K562 (cell line): ENCODE results near the gene ADGRF1. TPM values are rescaled to one million over a fixed set of nuclear protein-coding genes. Genes with fewer than 3 reads are reported as not detected.

Experiments
- ATAC-seq: fragments of 200-7000 bp; cut with Tn5 transposase; 3 replicates; pipeline ENCODE4 v1.9.1; 2020; ENCODE audit warnings: moderate library complexity
- BruUV-seq: library from RNA; stranded (reverse); fragments of 400-500 nt; replicated peaks from 2 replicates; lab custom pipeline; 2021; lab: Mats Ljungman, UMichigan
- CTCF ChIA-PET: fragments of 300-600 bp; formaldehyde crosslinking; extraction: SDS; loops from one replicate; lab custom pipeline; 2021; ENCODE audit warnings: low intra/inter-chr PET ratio; lab: Yijun Ruan, JAX
- POLR2A ChIA-PET: fragments of 300-600, 350-650 bp; sonication (Branson Sonifier 250); formaldehyde crosslinking; extraction: SDS; loops from one replicate; lab custom pipeline; 2021; ENCODE audit warnings: antibody characterized with exemption, inconsistent platforms; lab: Yijun Ruan, JAX
- DNase-seq, 4 experiments: peaks; one replicate each; pipeline versions ENCODE4 v3.0.0 to v3.0.0-alpha.2; 2011 to 2018; ENCODE audit warnings: low spot score in 3 of 4, mixed read lengths in 3 of 4; ENCODE audit errors: extremely low read depth in 1 of 4
- FAIRE-seq: peaks from 2 replicates; lab custom pipeline; 2011; peaks lifted over from hg19 to GRCh38; lab: Jason Lieb, UNC
- H2AFZ ChIP-seq: 2 replicates; pipeline ENCODE4 v1.6.0; 2011; ENCODE audit warnings: low read depth, low read length, control low read depth, inconsistent platforms
- H3K27ac ChIP-seq: fragments of 200-600 bp; 3 replicates; pipeline ENCODE4 v1.8.0; 2011; ENCODE audit warnings: low read depth, mild to moderate bottlenecking, control low read depth, inconsistent platforms, low read length, moderate library complexity, mixed read lengths; ENCODE audit errors: extremely low read depth
- H3K27me3 ChIP-seq, 2 experiments: fragments of 300-600 bp in 1 of 2; 2 replicates in 1 of 2; 3 replicates in 1 of 2; pipeline versions ENCODE4 v1.6.0 to v1.8.0; 2011; ENCODE audit warnings: inconsistent platforms in 2 of 2, low read length in 2 of 2, mild to moderate bottlenecking in 1 of 2, mixed read lengths in 1 of 2, moderate library complexity in 1 of 2; ENCODE audit not compliant: control insufficient read depth in 2 of 2, insufficient read depth in 2 of 2
- H3K36me3 ChIP-seq: fragments of 300-600 bp; 3 replicates; pipeline ENCODE4 v1.8.0; 2011; ENCODE audit warnings: mild to moderate bottlenecking, low read length, inconsistent platforms; ENCODE audit not compliant: control insufficient read depth, insufficient read depth
- H3K4me1 ChIP-seq, 2 experiments: fragments of 200-600 bp in 1 of 2; replicated peaks in 1 of 2; 2 replicates in 1 of 2; 3 replicates in 1 of 2; pipeline versions ENCODE4 v1.5.1 to v1.8.0; 2011; ENCODE audit warnings: inconsistent platforms in 2 of 2, low read length in 2 of 2, mild to moderate bottlenecking in 1 of 2, mixed read lengths in 1 of 2, moderate library complexity in 1 of 2; ENCODE audit not compliant: control insufficient read depth in 2 of 2, insufficient read depth in 2 of 2
- H3K4me2 ChIP-seq: 2 replicates; pipeline ENCODE4 v1.6.1; 2011; ENCODE audit warnings: low read length, control low read depth, inconsistent platforms, mixed read lengths; ENCODE audit not compliant: insufficient read depth
- H3K4me3 ChIP-seq: fragments of 200-600 bp; sonication (generic), shearing (Covaris generic); 2 replicates; pipeline ENCODE4 v1.5.1; 2016; ENCODE audit warnings: control low read depth, inconsistent platforms
- H3K79me2 ChIP-seq: fragments of 200-600 bp; 3 replicates; pipeline ENCODE4 v1.8.0; 2011; ENCODE audit warnings: low read length, inconsistent platforms; ENCODE audit not compliant: control insufficient read depth, insufficient read depth
- H3K9ac ChIP-seq, 2 experiments: 2 replicates each; pipeline versions ENCODE4 v1.6.0 to v1.6.1; 2011; ENCODE audit warnings: low read depth in 2 of 2, low read length in 2 of 2, control low read depth in 1 of 2, inconsistent platforms in 1 of 2, mild to moderate bottlenecking in 1 of 2, mixed read lengths in 1 of 2; ENCODE audit not compliant: insufficient read depth in 1 of 2
- H3K9me1 ChIP-seq: one replicate; pipeline ENCODE4 v1.6.0; 2011; ENCODE audit warnings: inconsistent platforms, mild to moderate bottlenecking, low read length, moderate library complexity; ENCODE audit not compliant: control insufficient read depth, insufficient read depth
- H3K9me3 ChIP-seq: replicated peaks from 2 replicates; pipeline ENCODE4 v1.5.1; 2011; ENCODE audit warnings: low read depth, low read length, inconsistent platforms; ENCODE audit not compliant: control insufficient read depth, insufficient read depth
- H4K20me1 ChIP-seq: replicated peaks from 2 replicates; pipeline ENCODE4 v1.6.1; 2011; ENCODE audit warnings: low read length, inconsistent platforms, mixed read lengths; ENCODE audit not compliant: control insufficient read depth, insufficient read depth
- CBX8 ChIP-seq: fragments of 200-600 bp; sonication (generic); IDR thresholded peaks from 2 replicates; pipeline ENCODE4 v1.6.1; 2012; ENCODE audit warnings: borderline replicate concordance, mixed run types, low read depth, mild to moderate bottlenecking, moderate library complexity, mixed read lengths, low read length, control low read depth, inconsistent platforms; ENCODE audit not compliant: poor library complexity, severe bottlenecking; ENCODE audit errors: extremely low read depth
- CHCHD3 ChIP-seq: fragments of 250-450 bp; sonication (Bioruptor Pico); IDR thresholded peaks from 2 replicates; pipeline ENCODE4 v2.1.2; 2022; ENCODE audit warnings: mild to moderate bottlenecking
- CHD4 ChIP-seq: fragments of 200-600 bp; sonication (generic); IDR thresholded peaks from 3 replicates; pipeline ENCODE4 v1.6.1; 2012; ENCODE audit warnings: low read depth, mild to moderate bottlenecking, mixed read lengths, low read length, inconsistent platforms; ENCODE audit not compliant: insufficient read depth, insufficient replicate concordance, poor library complexity, severe bottlenecking
- HNRNPK ChIP-seq: fragments of 200-400 bp; formaldehyde crosslinking; IDR thresholded peaks from one replicate; pipeline ENCODE4 v1.6.1; 2018; ENCODE audit warnings: mild to moderate bottlenecking, low read depth, low read length; ENCODE audit not compliant: poor library complexity, severe bottlenecking
- KHSRP ChIP-seq: fragments of 450-650 bp; IDR thresholded peaks from 2 replicates; pipeline ENCODE4 v1.6.1; 2017
- RNF2 ChIP-seq: sonication (generic); IDR thresholded peaks from 2 replicates; pipeline ENCODE4 v1.6.1; 2016
- XRCC5 ChIP-seq: fragments of 200-400 bp; formaldehyde crosslinking; IDR thresholded peaks from 2 replicates; pipeline ENCODE4 v1.6.1; 2017; ENCODE audit warnings: low read depth, mild to moderate bottlenecking, low read length
- ZBED1 ChIP-seq: IDR thresholded peaks from 2 replicates; pipeline ENCODE4 v1.6.1; 2014
- ZNF175 ChIP-seq: fragments of 200-800 bp; sonication (Bioruptor generic); IDR thresholded peaks from 2 replicates; pipeline ENCODE4 v1.6.1; 2016; ENCODE audit warnings: low read depth, mild to moderate bottlenecking, missing genetic modification characterization, missing compliant biosample characterization
- ZNF224 ChIP-seq: sonication (generic); formaldehyde crosslinking; IDR thresholded peaks from 2 replicates; pipeline ENCODE4 v1.8.0; 2022; ENCODE audit warnings: mild to moderate bottlenecking, missing genetic modification reagents
- WGBS: fragments of 100-300 bp; shearing (Covaris generic); methylation state at CpG from one replicate; pipeline ENCODE4 v1.1.6; 2016; ENCODE audit warnings: low coverage, mixed read lengths; ENCODE audit not compliant: insufficient coverage; ENCODE audit errors: missing lambda C conversion rate; 5-methylcytosine and 5-hydroxymethylcytosine counted together
- in situ Hi-C: fragments of 300-500 bp; cut with MboI; formaldehyde crosslinking; loops from 4 replicates; pipeline ENCODE4 v1.15.0; 2018; ENCODE audit warnings: inconsistent platforms, mixed read lengths
- intact Hi-C: fragments of 100-400 bp; cut with micrococcal nuclease; formaldehyde crosslinking; loops from 2 replicates; pipeline ENCODE4 v1.14.2; 2022
- polyA plus RNA-seq, 8 experiments: library from polyadenylated mRNA; depleted of rRNA in 4 of 8; stranded (reverse) in 5 of 8; unstranded in 3 of 8; fragments of >200 nt; fragmentation: Nextera tagmentation in 2 of 8; fragmentation: Illumina TruSeq in 1 of 8; extraction: Ambion mirVana in 2 of 8; extraction: Trizol in 1 of 8; gene quantifications; 2 replicates each; pipeline versions ENCODE4 v1.2.1 to v1.2.3, GENCODE V29; 2011 to 2014; ENCODE audit warnings: inconsistent platforms in 1 of 8, missing spikeins in 1 of 8
- total RNA-seq, 7 experiments: library from RNA; depleted of rRNA in 6 of 7; stranded (reverse); fragments of >200 nt in 6 of 7; fragmentation: Illumina TruSeq in 2 of 7; extraction: Trizol in 2 of 7; gene quantifications; 2 replicates each; pipeline versions ENCODE4 v1.2.1 to v1.2.3, GENCODE V29; 2011 to 2021; ENCODE audit warnings: low replicate concordance in 1 of 7
- TF ChIP-seq, protein P1 (sequence below): sonication (generic); formaldehyde crosslinking; IDR thresholded peaks from 2 replicates; pipeline ENCODE4 v1.4.0; 2020; ENCODE audit warnings: mild to moderate bottlenecking, missing genetic modification reagents
- TF ChIP-seq, protein P2 (sequence below): fragments of 450-650 bp; formaldehyde crosslinking; IDR thresholded peaks from 2 replicates; pipeline ENCODE4 v1.4.0; 2020; ENCODE audit warnings: mild to moderate bottlenecking, moderate library complexity

ADGRF1 gene
- total and polyA plus RNA-seq, 9 of the 15 experiments (the other 6 are each of a cell fraction or from before 2014, with no cell fraction given) = not detected

GRCh38 chr6:47026679-47027078 lies 15.5 kb downstream of the ADGRF1 start:
- no peaks in the 10 kb centered on the region for H3K79me2 ChIP-seq
- ATAC-seq (no peak), DNase-seq (no peak), FAIRE-seq (no peak)
- intact Hi-C loops (no loop called here), in situ Hi-C loops (no loop called here)
- ChIA-PET CTCF (no interaction called here), POLR2A (interaction anchor here (1.1 kb wide), 1 partner anchor 19 kb away, joined by 3 read pairs; no protein-coding TSS in a partner anchor)
- H3K9ac ChIP-seq = no peak overlapping the region
- H3K4me2 ChIP-seq = no peak overlapping the region
- H3K27ac ChIP-seq = no peak overlapping the region
- H3K4me1 ChIP-seq = no peaks in the 10 kb centered on the region
- no peaks in the 10 kb centered on the region; the same call in 1 of the 2 replicates for H4K20me1 ChIP-seq
- WGBS = 2% methylated on average over 5 of the region's 5 CpGs
- no peak overlapping the region for H2AFZ ChIP-seq
- H3K27me3 ChIP-seq = peaks cover 0 to 15% of the 10 kb centered on the region in 2 experiments; a peak in 3 of 5 replicates
- no peak overlapping the region for H3K4me3 ChIP-seq
- BruUV-seq = no TSS peak
- H3K36me3 ChIP-seq = no peaks in the 10 kb centered on the region
- H3K9me3 ChIP-seq = no peaks in the 10 kb centered on the region
- no peaks in the 10 kb centered on the region for H3K9me1 ChIP-seq
- TF ChIP-seq ZNF224 (CRISPR knock-in tag) (no peak), CHCHD3 (no peak), XRCC5 (no peak), RNF2 (no peak), ZBED1 (no peak), HNRNPK (no peak), KHSRP (no peak), ZNF175 (CRISPR knock-in tag) (no peak), CHD4 (no peak), CBX8 (no peak)
- TF ChIP-seq, protein P1, sequence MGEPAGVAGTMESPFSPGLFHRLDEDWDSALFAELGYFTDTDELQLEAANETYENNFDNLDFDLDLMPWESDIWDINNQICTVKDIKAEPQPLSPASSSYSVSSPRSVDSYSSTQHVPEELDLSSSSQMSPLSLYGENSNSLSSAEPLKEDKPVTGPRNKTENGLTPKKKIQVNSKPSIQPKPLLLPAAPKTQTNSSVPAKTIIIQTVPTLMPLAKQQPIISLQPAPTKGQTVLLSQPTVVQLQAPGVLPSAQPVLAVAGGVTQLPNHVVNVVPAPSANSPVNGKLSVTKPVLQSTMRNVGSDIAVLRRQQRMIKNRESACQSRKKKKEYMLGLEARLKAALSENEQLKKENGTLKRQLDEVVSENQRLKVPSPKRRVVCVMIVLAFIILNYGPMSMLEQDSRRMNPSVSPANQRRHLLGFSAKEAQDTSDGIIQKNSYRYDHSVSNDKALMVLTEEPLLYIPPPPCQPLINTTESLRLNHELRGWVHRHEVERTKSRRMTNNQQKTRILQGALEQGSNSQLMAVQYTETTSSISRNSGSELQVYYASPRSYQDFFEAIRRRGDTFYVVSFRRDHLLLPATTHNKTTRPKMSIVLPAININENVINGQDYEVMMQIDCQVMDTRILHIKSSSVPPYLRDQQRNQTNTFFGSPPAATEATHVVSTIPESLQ (CRISPR knock-in tag) = no peak
- TF ChIP-seq, protein P2, sequence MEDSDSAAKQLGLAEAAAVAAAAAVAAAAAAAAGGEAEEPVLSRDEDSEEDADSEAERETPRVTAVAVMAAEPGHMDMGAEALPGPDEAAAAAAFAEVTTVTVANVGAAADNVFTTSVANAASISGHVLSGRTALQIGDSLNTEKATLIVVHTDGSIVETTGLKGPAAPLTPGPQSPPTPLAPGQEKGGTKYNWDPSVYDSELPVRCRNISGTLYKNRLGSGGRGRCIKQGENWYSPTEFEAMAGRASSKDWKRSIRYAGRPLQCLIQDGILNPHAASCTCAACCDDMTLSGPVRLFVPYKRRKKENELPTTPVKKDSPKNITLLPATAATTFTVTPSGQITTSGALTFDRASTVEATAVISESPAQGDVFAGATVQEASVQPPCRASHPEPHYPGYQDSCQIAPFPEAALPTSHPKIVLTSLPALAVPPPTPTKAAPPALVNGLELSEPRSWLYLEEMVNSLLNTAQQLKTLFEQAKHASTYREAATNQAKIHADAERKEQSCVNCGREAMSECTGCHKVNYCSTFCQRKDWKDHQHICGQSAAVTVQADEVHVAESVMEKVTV (CRISPR knock-in tag) = no peak
